MM.1S (cell line): ENCODE results near the gene ULK1.

Experiments
- CTCF ChIP-seq: fragments of 300-600 bp; sonication (generic); IDR thresholded peaks from 2 replicates; pipeline ENCODE4 v1.5.1; 2016; ENCODE audit warnings: antibody characterized with exemption, low read length, mixed read lengths
- EZH2 ChIP-seq: fragments of 300-600 bp; sonication (generic); optimal IDR thresholded peaks from 2 replicates; pipeline ENCODE3; 2017; ENCODE audit warnings: low read depth, mild to moderate bottlenecking, antibody characterized with exemption, low read length, mixed read lengths
- EZH2phosphoT487 ChIP-seq: fragments of 300-600 bp; sonication (generic); IDR thresholded peaks from 2 replicates; pipeline ENCODE4 v1.6.1; 2018; ENCODE audit warnings: antibody characterized with exemption, low read length

- TF ChIP-seq CTCF (no peak), EZH2 (no peak), EZH2phosphoT487 (no peak)
Observed at GRCh38 chr12:131867891-131868675, 26.3 kb upstream of the ULK1 start.
